ENCODE results near the gene RRP8.

RRP8 gene

GRCh38 chr11:6603287-6604080, at the start of gene RRP8, which contains the start of gene ILK:
TSS of gene RRP8 (minus strand) at chr11:6603616. CDS start at chr11:6603502, 114 bp downstream.
TSS of gene ILK (plus strand) at chr11:6603774. CDS start at chr11:6604272, 498 bp downstream.
- H3K27ac ChIP-seq, result peak within 1 kb of the TSS; percentile 83

GRCh38 chr11:6653097-6653496, 49.7 kb upstream of the RRP8 start:
- TF ChIP-seq CTCF (conservative IDR thresholded peaks at IDR 0.05), result no peak

More at GRCh38 chr11:6603287-6604080, at the start of gene RRP8, which contains the start of gene ILK:
- no peak; the same call in 1 of the 2 replicates for TF ChIP-seq CTCF (conservative IDR thresholded peaks at IDR 0.05)

GRCh38 chr11:6652182-6652581, 48.8 kb upstream of the RRP8 start:
- no peak for TF ChIP-seq CTCF (conservative IDR thresholded peaks at IDR 0.05)
- H3K27ac ChIP-seq, result no peak overlapping the region

More at GRCh38 chr11:6653097-6653496, 49.7 kb upstream of the RRP8 start:
- no peak overlapping the region for H3K27ac ChIP-seq

GRCh38 chr11:6650980-6651379, 47.6 kb upstream of the RRP8 start:
- no peak overlapping the region for H3K27ac ChIP-seq
- no peak for TF ChIP-seq CTCF (conservative IDR thresholded peaks at IDR 0.05)

- H3K27ac ChIP-seq, result no peak overlapping the region
These were observed 46.7 kb upstream of the RRP8 start for GRCh38 chr11:6650104-6650503.

GRCh38 chr11:6648501-6648900, 45.1 kb upstream of the RRP8 start:
- TF ChIP-seq CTCF (conservative IDR thresholded peaks at IDR 0.05), result no peak
- H3K27ac ChIP-seq, result no peak overlapping the region

More at GRCh38 chr11:6650104-6650503, 46.7 kb upstream of the RRP8 start:
- TF ChIP-seq CTCF (conservative IDR thresholded peaks at IDR 0.05), result no peak

GRCh38 chr11:6647836-6648235, 44.4 kb upstream of the RRP8 start:
- TF ChIP-seq CTCF (conservative IDR thresholded peaks at IDR 0.05), result no peak
- no peak overlapping the region for H3K27ac ChIP-seq
